Psoas muscle (tissue), 8 donors: Measurements from ENCODE around the gene LAMTOR1. TPM values are rescaled to one million over a fixed set of nuclear protein-coding genes. Genes with fewer than 3 reads are reported as not detected.

Experiments
- ATAC-seq, 4 donors: fragments of 200-7000 bp; cut with Tn5 transposase; one replicate each; pipeline ENCODE4 v1.9.1; 2020; ENCODE audit warnings: moderate library complexity in 3 of 4, mild to moderate bottlenecking in 2 of 4
- DNase-seq, 2 donors: peaks; one replicate each; pipeline ENCODE4 v3.0.0-alpha.2; 2020
- H3K27ac ChIP-seq: fragments of 200-600 bp; one replicate; pipeline ENCODE4 v1.8.0; 2022
- H3K27me3 ChIP-seq, 3 donors: fragments of 200-600 bp in 1 of 3; one replicate each; pipeline versions ENCODE4 v1.6.1 to v1.8.0; 2013 to 2022; ENCODE audit warnings: low read length in 2 of 3, mild to moderate bottlenecking in 2 of 3, moderate library complexity in 1 of 3; ENCODE audit not compliant: insufficient read depth in 3 of 3
- H3K36me3 ChIP-seq, 2 donors: fragments of 200-600 bp in 1 of 2; one replicate each; pipeline versions ENCODE4 v1.6.1 to v1.8.0; 2013 to 2022; ENCODE audit warnings: low read depth in 1 of 2, mild to moderate bottlenecking in 1 of 2, moderate library complexity in 1 of 2; ENCODE audit not compliant: insufficient read depth in 1 of 2
- H3K4me1 ChIP-seq: fragments of 200-600 bp; one replicate; pipeline ENCODE4 v1.8.0; 2022
- H3K4me3 ChIP-seq: fragments of 200-600 bp; one replicate; pipeline ENCODE4 v1.8.0; 2022; ENCODE audit warnings: mild to moderate bottlenecking
- H3K9me3 ChIP-seq: fragments of 200-600 bp; one replicate; pipeline ENCODE4 v1.8.0; 2022
- WGBS, 3 donors: extraction: QIAGEN DNeasy Blood & Tissue Kit; methylation state at CpG; one replicate each; pipeline versions ENCODE4 v1.1.6 to v1.1.7; 2013; 5-methylcytosine and 5-hydroxymethylcytosine counted together
- intact Hi-C, 2 donors: fragments of 100-400 bp; cut with DNase I; formaldehyde crosslinking; loops; one replicate each; pipeline versions ENCODE4 v1.11.0 to v1.14.2; 2022
- polyA plus RNA-seq, 3 donors: library from polyadenylated mRNA; stranded (reverse); fragments of 200-250 nt; gene quantifications; one replicate each; pipeline ENCODE4 v1.2.3, GENCODE V29; 2013
- total RNA-seq, 4 donors: library from RNA; stranded (reverse); fragmentation: NEBNext Ultra II Directional in 2 of 4; extraction: Animal tissue kit (Norgen Biotek cat#: 25700) in 2 of 4; gene quantifications; one replicate each; pipeline versions ENCODE4 v1.2.1 to v1.2.4, GENCODE V29; 2021 to 2023
- TF ChIP-seq, protein P1 (sequence below): fragments of 200-600 bp; IDR thresholded peaks from one replicate; pipeline ENCODE4 v1.8.0; 2022; ENCODE audit warnings: antibody characterized with exemption
- donor health status: healthy with polysubstance abuse.
- donor health status: DM: no; HTN: no; CAD: no; lungs with moderate emphysema.
- donor health status: Bipolar disorder and iron deficiency.
- donor health status: healthy.
- donor health status: DM: yes; HTN: yes; CAD: no.
- donor health status: DM: no; HTN: no; CAD: no.
- donor health status: DM: no; HTN: no; CAD: no.
- donor health status: DM: yes; HTN: yes; CAD: no.

LAMTOR1 gene
- total and polyA plus RNA-seq, 7 donors: 74.9 to 223 (median 91.2) TPM

DNA sequence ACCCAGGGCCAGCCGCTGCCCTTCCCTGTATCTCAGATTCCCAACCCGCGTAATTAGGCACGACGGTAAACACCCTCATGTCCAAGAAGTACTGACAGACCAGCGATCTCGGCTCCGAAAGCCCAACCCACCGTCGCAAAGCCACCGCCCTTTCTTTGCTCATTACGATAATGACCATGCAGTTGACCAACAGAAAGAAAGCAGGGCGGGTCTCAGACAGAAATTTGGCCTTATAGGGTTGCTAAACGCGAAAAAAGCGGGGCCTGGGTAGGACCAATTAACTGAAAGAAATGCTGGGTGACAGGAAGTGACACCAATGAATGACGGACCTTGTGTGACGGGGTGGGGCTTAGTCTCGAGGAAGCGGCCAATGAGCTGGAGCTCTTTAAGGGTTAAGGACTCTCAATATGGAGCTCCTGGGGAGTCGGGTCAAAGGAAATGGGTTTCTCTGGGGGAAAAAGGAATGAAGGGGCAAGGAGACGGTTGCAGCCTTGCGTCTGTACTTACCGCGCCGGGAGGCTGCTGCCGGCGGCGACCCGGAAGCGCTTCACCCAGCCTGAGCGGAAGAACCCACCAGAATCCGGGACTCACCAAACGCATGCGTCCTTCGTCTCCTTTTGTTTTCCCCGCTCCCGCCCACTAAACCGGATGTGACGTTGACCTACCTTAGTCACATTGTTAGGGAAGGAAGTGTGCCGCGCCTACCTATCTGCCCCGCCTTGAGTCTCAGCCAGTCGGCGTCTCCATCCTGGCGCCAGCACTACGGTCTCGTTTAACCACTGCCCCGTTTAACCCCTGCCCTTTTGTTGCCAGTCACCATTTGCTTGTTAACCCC lies 9.3 kb upstream of the LAMTOR1 start, which contains the start of gene ANAPC15:
TSS of gene ANAPC15 (minus strand) at position 553 of the 835 bp plus-strand sequence. CDS start 1,419 bp downstream, outside the sequence.
- Histone ChIP-seq H3K36me3 (peaks cover 0 to 14% of the 10 kb centered on the region in 2 donors), H3K9me3 (no peaks in the 10 kb centered on the region), H3K27me3 (no peaks in the 10 kb centered on the region), H3K27ac (peak within 1 kb of the TSS; percentile 88), H3K4me1 (peaks cover 4% of the 10 kb centered on the region), H3K4me3 (peak within 1 kb of the TSS; percentile 80)
- intact Hi-C loops: loop anchor here (1.0 to 10.0 kb wide), 4 partner anchors 9 to 312 kb away; partner anchors contain the start of genes INPPL1 (in 1 of the 2) and LAMTOR1 (in 1 of the 2)
- ATAC-seq (peak; percentile 92 to 94 (median 93)), DNase-seq (peak; percentile 97 to 98)
- TF ChIP-seq, protein P1, sequence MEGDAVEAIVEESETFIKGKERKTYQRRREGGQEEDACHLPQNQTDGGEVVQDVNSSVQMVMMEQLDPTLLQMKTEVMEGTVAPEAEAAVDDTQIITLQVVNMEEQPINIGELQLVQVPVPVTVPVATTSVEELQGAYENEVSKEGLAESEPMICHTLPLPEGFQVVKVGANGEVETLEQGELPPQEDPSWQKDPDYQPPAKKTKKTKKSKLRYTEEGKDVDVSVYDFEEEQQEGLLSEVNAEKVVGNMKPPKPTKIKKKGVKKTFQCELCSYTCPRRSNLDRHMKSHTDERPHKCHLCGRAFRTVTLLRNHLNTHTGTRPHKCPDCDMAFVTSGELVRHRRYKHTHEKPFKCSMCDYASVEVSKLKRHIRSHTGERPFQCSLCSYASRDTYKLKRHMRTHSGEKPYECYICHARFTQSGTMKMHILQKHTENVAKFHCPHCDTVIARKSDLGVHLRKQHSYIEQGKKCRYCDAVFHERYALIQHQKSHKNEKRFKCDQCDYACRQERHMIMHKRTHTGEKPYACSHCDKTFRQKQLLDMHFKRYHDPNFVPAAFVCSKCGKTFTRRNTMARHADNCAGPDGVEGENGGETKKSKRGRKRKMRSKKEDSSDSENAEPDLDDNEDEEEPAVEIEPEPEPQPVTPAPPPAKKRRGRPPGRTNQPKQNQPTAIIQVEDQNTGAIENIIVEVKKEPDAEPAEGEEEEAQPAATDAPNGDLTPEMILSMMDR: no peak
- WGBS, 3 donors: 0% methylated on average over 48 to 49 of the region's 49 CpGs

DNA sequence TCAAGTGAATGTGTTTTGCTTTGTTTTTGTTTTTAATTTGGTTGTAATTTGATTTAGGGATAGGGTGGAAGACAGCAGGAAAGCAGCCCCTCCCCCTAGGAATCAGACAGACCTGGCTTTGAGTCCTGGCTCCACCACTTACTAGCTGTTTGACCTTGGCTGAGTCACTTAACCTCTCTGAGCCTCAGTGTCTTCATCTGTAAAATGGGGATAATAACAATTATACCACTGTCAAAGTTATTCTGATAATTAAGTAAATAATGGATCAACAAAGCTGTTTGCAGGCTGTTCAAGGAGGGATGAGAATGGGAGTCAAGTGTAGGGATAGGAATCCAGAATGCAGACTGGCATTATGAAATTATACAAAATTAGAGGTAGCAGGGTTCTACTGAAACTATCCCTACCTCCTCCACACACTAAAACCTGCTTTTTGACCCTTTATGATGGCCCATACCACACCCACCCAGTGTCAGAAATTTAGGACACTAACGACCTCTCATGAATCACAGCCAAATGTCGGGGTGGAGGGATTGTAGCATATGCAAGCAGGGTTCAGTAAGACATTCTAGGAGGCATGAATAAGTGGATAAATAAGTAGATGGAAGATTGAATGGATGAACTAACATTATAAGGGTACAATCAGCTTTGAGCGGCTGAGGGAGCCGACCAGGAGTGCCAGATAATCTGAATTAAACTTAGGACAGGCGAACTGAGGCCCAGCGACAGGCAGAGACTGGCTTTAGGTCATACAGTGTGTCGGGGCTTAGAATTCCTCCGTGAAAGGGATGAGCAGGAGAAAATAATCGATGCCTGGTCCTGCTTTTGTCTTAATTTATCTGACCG lies 8.4 kb upstream of the LAMTOR1 start:
- TF ChIP-seq, protein P1: no peak
- Histone ChIP-seq H3K27ac (peak overlapping the region; percentile 88), H3K36me3 (peaks cover 0 to 15% of the 10 kb centered on the region in 2 donors), H3K4me1 (peaks cover 4% of the 10 kb centered on the region), H3K4me3 (peak overlapping the region; percentile 80), H3K9me3 (no peaks in the 10 kb centered on the region), H3K27me3 (no peaks in the 10 kb centered on the region)
- intact Hi-C loops: loop anchor here (1.0 to 10.0 kb wide), 4 partner anchors 8 to 313 kb away; partner anchors contain the start of genes INPPL1 (in 1 of the 2) and LAMTOR1 (in 1 of the 2)
- ATAC-seq: no peak
- WGBS, 3 donors: 0 to 2% (median 0%) methylated on average over 10 of the region's 10 CpGs
- DNase-seq: no peak

DNA sequence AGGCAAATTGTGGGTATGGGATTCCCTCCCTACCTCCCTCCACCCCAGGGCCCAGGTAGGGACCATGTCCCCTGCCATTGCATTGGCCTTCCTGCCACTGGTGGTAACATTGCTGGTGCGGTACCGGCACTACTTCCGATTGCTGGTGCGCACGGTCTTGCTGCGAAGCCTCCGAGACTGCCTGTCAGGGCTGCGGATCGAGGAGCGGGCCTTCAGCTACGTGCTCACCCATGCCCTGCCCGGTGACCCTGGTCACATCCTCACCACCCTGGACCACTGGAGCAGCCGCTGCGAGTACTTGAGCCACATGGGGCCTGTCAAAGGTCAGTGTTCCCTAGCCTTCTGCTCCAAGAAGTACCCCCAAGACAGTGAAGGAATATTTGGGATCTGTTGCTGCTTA lies 2.8 kb upstream of the LAMTOR1 start, which contains the start of gene TOMT:
TSS of gene TOMT (plus strand) at position 37 of the 400 bp plus-strand sequence. CDS start at position 65, 28 bp downstream.
- no peak for DNase-seq

DNA sequence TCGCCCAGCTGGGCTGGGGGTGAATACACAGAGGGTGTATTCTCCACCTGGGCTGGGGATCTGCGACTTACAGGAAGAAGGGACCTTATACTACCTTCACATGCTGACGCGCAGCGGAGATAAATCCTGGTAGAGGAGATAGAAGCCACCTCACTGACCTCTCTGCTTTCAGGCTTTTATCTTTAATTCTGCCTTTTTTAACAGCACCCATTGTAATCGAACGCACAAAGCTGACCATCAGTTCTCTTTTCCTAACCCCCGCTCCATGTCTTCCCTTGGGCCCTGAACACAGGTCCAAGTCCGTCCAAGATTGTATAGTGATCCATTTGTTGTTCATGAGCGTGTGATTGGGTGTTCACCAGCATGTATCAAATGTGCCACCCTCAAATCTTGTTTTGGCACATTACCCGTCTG lies 664 bp upstream of the LAMTOR1 start:
- TF ChIP-seq, protein P1: no peak
- WGBS, 3 donors: 77% methylated on average over 11 of the region's 11 CpGs
- no peaks in the 10 kb centered on the region for H3K9me3 ChIP-seq
- no peaks in the 10 kb centered on the region for H3K27me3 ChIP-seq
- ATAC-seq: no peak
- intact Hi-C loops: loop anchor here in 1 of 2 donors (1.0 kb wide), 1 partner anchor 9 kb away; the partner anchor contains the start of gene ANAPC15
- peak overlapping the region; percentile 99 for H3K4me3 ChIP-seq
- DNase-seq: no peak
- peaks cover 42% of the 10 kb centered on the region for H3K4me1 ChIP-seq
- H3K36me3 ChIP-seq: peaks cover 0 to 16% of the 10 kb centered on the region in 2 donors
- peak overlapping the region; percentile 100 for H3K27ac ChIP-seq

More for the DNA sequence above, 2.8 kb upstream of the LAMTOR1 start, which contains the start of gene TOMT:
- TF ChIP-seq, protein P1: no peak
- Histone ChIP-seq H3K9me3 (no peaks in the 10 kb centered on the region), H3K27ac (no peak within 1 kb of the TSS), H3K27me3 (no peaks in the 10 kb centered on the region), H3K36me3 (peaks cover 0 to 19% of the 10 kb centered on the region in 2 donors), H3K4me1 (peaks cover 22% of the 10 kb centered on the region), H3K4me3 (no peak within 1 kb of the TSS)
- 92 to 96% (median 95%) methylated on average over 14 of the region's 14 CpGs for WGBS, 3 donors
- intact Hi-C loops: no loop called here
- no peak for ATAC-seq
